A673 (cell line): ENCODE measurements around the gene ERMP1.

Experiments
- EZH2 ChIP-seq: fragments of 200-600 bp; sonication (generic); IDR thresholded peaks from 2 replicates; pipeline ENCODE4 v1.6.1; 2017; ENCODE audit warnings: borderline replicate concordance, low read depth, mild to moderate bottlenecking, mixed read lengths, antibody characterized with exemption, low read length; ENCODE audit not compliant: poor library complexity, severe bottlenecking
- TF ChIP-seq, protein P1 (sequence below): fragments of 300-800, 200-600 bp; sonication (generic); conservative IDR thresholded peaks from 2 replicates; pipeline ENCODE4 v1.5.1; 2017; ENCODE audit warnings: low read depth, mild to moderate bottlenecking, antibody characterized with exemption, low read length, moderate library complexity, mixed read lengths

GRCh38 chr9:5784526-5785315, 48.2 kb downstream of the ERMP1 start:
- TF ChIP-seq, protein P1, sequence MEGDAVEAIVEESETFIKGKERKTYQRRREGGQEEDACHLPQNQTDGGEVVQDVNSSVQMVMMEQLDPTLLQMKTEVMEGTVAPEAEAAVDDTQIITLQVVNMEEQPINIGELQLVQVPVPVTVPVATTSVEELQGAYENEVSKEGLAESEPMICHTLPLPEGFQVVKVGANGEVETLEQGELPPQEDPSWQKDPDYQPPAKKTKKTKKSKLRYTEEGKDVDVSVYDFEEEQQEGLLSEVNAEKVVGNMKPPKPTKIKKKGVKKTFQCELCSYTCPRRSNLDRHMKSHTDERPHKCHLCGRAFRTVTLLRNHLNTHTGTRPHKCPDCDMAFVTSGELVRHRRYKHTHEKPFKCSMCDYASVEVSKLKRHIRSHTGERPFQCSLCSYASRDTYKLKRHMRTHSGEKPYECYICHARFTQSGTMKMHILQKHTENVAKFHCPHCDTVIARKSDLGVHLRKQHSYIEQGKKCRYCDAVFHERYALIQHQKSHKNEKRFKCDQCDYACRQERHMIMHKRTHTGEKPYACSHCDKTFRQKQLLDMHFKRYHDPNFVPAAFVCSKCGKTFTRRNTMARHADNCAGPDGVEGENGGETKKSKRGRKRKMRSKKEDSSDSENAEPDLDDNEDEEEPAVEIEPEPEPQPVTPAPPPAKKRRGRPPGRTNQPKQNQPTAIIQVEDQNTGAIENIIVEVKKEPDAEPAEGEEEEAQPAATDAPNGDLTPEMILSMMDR = no peak
- TF ChIP-seq EZH2 = no peak
